Measurements from ENCODE around the gene KLF4. TPM values are rescaled to one million over a fixed set of nuclear protein-coding genes. Genes with fewer than 3 reads are reported as not detected.

The KLF4 gene
- total and polyA plus RNA-seq, 2 donors: 39.6 to 89.6 TPM

- WGBS: 84% methylated on average over 4 of the region's 4 CpGs
These were observed 36.1 kb downstream of the KLF4 start for GRCh38 chr9:107453479-107453878.

GRCh38 chr9:107447834-107448233 is 41.7 kb downstream of the KLF4 start:
- DNase-seq (ENCODE audit: extremely low spot score): no peak
- Histone ChIP-seq H3K36me3 (ENCODE audit: insufficient read depth) (no peaks in the 10 kb centered on the region), H3K4me1 (ENCODE audit: insufficient read depth) (no peaks in the 10 kb centered on the region), H3K27ac (ENCODE audit: low read depth) (no peak overlapping the region), H3K4me3 (ENCODE audit: low read depth, low read length) (no peak overlapping the region)
- WGBS: 76% methylated on average over 1 of the region's 1 CpG

More at GRCh38 chr9:107453479-107453878, 36.1 kb downstream of the KLF4 start:
- no peaks in the 10 kb centered on the region for H3K4me1 ChIP-seq (ENCODE audit: insufficient read depth)
- no peak overlapping the region for H3K4me3 ChIP-seq (ENCODE audit: low read depth, low read length)
- DNase-seq (ENCODE audit: extremely low spot score): no peak
- H3K36me3 ChIP-seq (ENCODE audit: insufficient read depth): no peaks in the 10 kb centered on the region
- H3K27ac ChIP-seq (ENCODE audit: low read depth): no peak overlapping the region

GRCh38 chr9:107447081-107447480 is 42.5 kb downstream of the KLF4 start:
- DNase-seq (ENCODE audit: extremely low spot score): no peak
- Histone ChIP-seq H3K27ac (ENCODE audit: low read depth) (no peak overlapping the region), H3K4me3 (ENCODE audit: low read depth, low read length) (no peak overlapping the region), H3K4me1 (ENCODE audit: insufficient read depth) (no peaks in the 10 kb centered on the region), H3K36me3 (ENCODE audit: insufficient read depth) (no peaks in the 10 kb centered on the region)
- WGBS: 95% methylated on average over 4 of the region's 4 CpGs

- WGBS: 98% methylated on average over 12 of the region's 12 CpGs
- no peak for DNase-seq (ENCODE audit: extremely low spot score)
- no peaks in the 10 kb centered on the region for H3K36me3 ChIP-seq (ENCODE audit: insufficient read depth)
- no peak overlapping the region for H3K4me3 ChIP-seq (ENCODE audit: low read depth, low read length)
- no peaks in the 10 kb centered on the region for H3K4me1 ChIP-seq (ENCODE audit: insufficient read depth)
- no peak overlapping the region for H3K27ac ChIP-seq (ENCODE audit: low read depth)
These were observed 43.1 kb downstream of the KLF4 start for GRCh38 chr9:107446491-107446890.

GRCh38 chr9:107443786-107444185 is 45.8 kb downstream of the KLF4 start:
- no peak for DNase-seq (ENCODE audit: extremely low spot score)
- Histone ChIP-seq H3K27ac (ENCODE audit: low read depth) (no peak overlapping the region), H3K36me3 (ENCODE audit: insufficient read depth) (no peaks in the 10 kb centered on the region), H3K4me1 (ENCODE audit: insufficient read depth) (no peaks in the 10 kb centered on the region), H3K4me3 (ENCODE audit: low read depth, low read length) (no peak overlapping the region)
- 93% methylated on average over 1 of the region's 1 CpG for WGBS

- WGBS: 31% methylated on average over 3 of the region's 3 CpGs
- DNase-seq (ENCODE audit: extremely low spot score): no peak
- Histone ChIP-seq H3K4me1 (ENCODE audit: insufficient read depth) (no peaks in the 10 kb centered on the region), H3K27ac (ENCODE audit: low read depth) (no peak overlapping the region), H3K4me3 (ENCODE audit: low read depth, low read length) (no peak overlapping the region), H3K36me3 (ENCODE audit: insufficient read depth) (no peaks in the 10 kb centered on the region)
These were observed 49.5 kb downstream of the KLF4 start for GRCh38 chr9:107439991-107440456.

GRCh38 chr9:107438211-107439031 is 51.1 kb downstream of the KLF4 start:
- WGBS: 60% methylated on average over 7 of the region's 7 CpGs
- no peak for DNase-seq (ENCODE audit: extremely low spot score)
- Histone ChIP-seq H3K36me3 (ENCODE audit: insufficient read depth) (no peaks in the 10 kb centered on the region), H3K4me3 (ENCODE audit: low read depth, low read length) (no peak overlapping the region), H3K27ac (ENCODE audit: low read depth) (peak overlapping the region; percentile 38), H3K4me1 (ENCODE audit: insufficient read depth) (no peaks in the 10 kb centered on the region)

- Histone ChIP-seq H3K4me1 (ENCODE audit: insufficient read depth) (no peaks in the 10 kb centered on the region), H3K36me3 (ENCODE audit: insufficient read depth) (no peaks in the 10 kb centered on the region), H3K27ac (ENCODE audit: low read depth) (no peak overlapping the region), H3K4me3 (ENCODE audit: low read depth, low read length) (no peak overlapping the region)
- WGBS: 87% methylated on average over 6 of the region's 6 CpGs
- DNase-seq (ENCODE audit: extremely low spot score): no peak
These were observed 51.9 kb downstream of the KLF4 start for GRCh38 chr9:107437716-107438115.

GRCh38 chr9:107435415-107435814 is 54.2 kb downstream of the KLF4 start:
- H3K27ac ChIP-seq (ENCODE audit: low read depth): no peak overlapping the region
- no peaks in the 10 kb centered on the region for H3K36me3 ChIP-seq (ENCODE audit: insufficient read depth)
- H3K4me3 ChIP-seq (ENCODE audit: low read depth, low read length): no peak overlapping the region
- DNase-seq (ENCODE audit: extremely low spot score): no peak
- WGBS: 85% methylated on average over 1 of the region's 1 CpG
- no peaks in the 10 kb centered on the region for H3K4me1 ChIP-seq (ENCODE audit: insufficient read depth)

Small RNA genes lying within 50 kb of the gene (small RNA-seq; reads per million reads assigned to genes)
- gene HMGN2P32 (not detected), gene RNU6-492P (not detected)

Other genes starting within 250 kb of the KLF4 start
- 118 TPM for gene RAD23B, start 206.5 kb downstream of the KLF4 start, total RNA-seq
- 66.4 TPM for gene RAD23B, start 206.5 kb downstream of the KLF4 start, polyA plus RNA-seq